Stimulated activated CD8-positive, alpha-beta memory T cell treated with anti-CD3 and anti-CD28 coated beads, Interleukin-4, amount 100 ng/mL, for 1 hour (primary cell): ENCODE results near the gene HECA.
"Not testable (repeated sequence)": the region's sequence is repeated elsewhere in the genome, so short reads cannot be mapped to it uniquely, and the experiment has no call there.

ENCODE experiments used
- DNase-seq, 2 donors: peaks; one replicate each; pipeline ENCODE4 v3.0.0-alpha.2; 2020; ENCODE audit warnings: low read depth in 2 of 2, low spot score in 1 of 2

HECA gene

DNA sequence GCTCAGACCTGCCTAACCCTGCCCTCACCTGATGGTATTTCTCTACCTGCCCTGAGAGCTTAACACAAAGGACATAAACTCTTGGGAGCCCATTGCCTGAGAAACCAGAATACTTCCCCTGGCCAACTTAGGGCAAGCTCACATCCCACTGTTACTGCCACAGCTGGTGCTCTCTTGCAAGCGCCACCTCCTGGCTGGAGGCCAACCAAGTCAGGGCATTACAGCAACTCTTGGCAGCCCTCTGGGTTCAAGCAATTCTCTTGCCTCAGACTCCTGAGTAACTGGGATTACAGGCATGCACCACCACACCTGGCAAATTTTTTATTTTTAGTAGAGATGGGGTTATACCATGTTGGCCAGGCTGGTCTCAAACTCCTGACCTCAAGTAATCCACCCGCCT is 70.1 kb downstream of the HECA start:
- no peak for DNase-seq

- DNase-seq: no peak
Measured at GRCh38 chr6:139205843-139206242, 71.0 kb downstream of the HECA start.

GRCh38 chr6:139210766-139211165 is 75.9 kb downstream of the HECA start:
- not testable (repeated sequence) for DNase-seq

- not testable (repeated sequence) for DNase-seq
Measured at GRCh38 chr6:139212460-139212859, 77.6 kb downstream of the HECA start.

DNA sequence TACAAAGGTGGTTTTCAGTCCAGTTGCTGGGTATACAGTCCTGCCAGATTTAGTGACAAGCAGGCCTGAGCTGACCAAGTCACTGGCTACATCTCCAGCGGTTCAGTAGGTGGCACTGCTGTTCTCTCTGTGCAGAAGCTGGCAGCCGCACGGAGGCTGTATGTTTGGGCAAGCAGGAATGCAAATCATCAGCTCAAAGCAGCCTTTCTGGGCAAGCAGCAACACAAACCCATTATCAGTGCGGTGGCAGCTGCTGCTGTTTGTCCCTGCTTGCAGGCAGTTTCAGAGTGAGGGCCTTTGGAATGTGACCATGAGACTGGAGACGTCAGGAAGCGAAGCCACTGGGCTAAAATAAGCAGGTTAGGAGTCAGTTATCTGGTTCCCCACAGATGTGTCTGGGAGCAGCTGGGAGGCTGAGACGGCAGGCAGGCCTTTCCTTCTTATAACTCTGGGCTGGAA is 84.4 kb downstream of the HECA start:
- peak; percentile 13 to 54 for DNase-seq

GRCh38 chr6:139219746-139220145 is 84.9 kb downstream of the HECA start:
- DNase-seq: no peak

DNA sequence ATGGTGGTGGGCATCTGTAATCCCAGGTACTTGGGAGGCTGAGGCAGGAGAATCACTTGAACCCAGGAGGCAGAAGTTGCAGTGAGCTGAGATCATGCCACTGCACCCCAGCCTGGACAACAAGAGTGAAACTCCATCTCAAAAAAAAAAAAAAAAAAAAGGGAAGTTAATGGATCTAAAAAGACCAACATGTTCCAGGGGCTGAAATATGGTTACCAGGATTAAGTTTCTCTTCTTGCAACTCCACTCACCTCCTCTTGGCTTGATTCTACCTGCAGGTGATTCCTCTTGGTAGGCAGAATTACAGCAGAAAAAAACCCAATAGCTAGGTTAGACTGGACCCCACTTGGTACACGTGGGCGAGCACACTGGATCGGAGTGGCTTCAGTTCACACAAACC is 93.5 kb downstream of the HECA start:
- DNase-seq: not testable (repeated sequence)
